KMS-11 (cell line): ENCODE data around the gene TRMT61A.

Experiments used
- H2AFZ ChIP-seq: fragments of 200-600 bp; sonication (generic); 2 replicates; pipeline ENCODE4 v1.6.1; 2016; ENCODE audit warnings: antibody characterized with exemption, mixed run types, low read depth
- H3K27ac ChIP-seq: fragments of 200-600 bp; sonication (generic); 2 replicates; pipeline ENCODE4 v1.6.1; 2016; ENCODE audit warnings: mild to moderate bottlenecking, mixed run types
- H3K27me3 ChIP-seq: fragments of 200-600 bp; sonication (generic); 2 replicates; pipeline ENCODE4 v1.6.1; 2017; ENCODE audit warnings: mild to moderate bottlenecking, low read depth, mixed run types, moderate library complexity; ENCODE audit not compliant: insufficient read depth
- H3K36me3 ChIP-seq: fragments of 200-600 bp; sonication (generic); 2 replicates; pipeline ENCODE4 v1.6.1; 2017; ENCODE audit warnings: mild to moderate bottlenecking, mixed run types; ENCODE audit not compliant: insufficient read depth
- H3K4me1 ChIP-seq: fragments of 200-600 bp; sonication (generic); 2 replicates; pipeline ENCODE4 v1.6.1; 2016; ENCODE audit warnings: mild to moderate bottlenecking, low read depth, mixed run types; ENCODE audit not compliant: poor library complexity, severe bottlenecking
- H3K4me2 ChIP-seq: fragments of 200-600 bp; sonication (generic); 2 replicates; pipeline ENCODE4 v1.7.0; 2016; ENCODE audit warnings: mild to moderate bottlenecking, mixed run types
- H3K4me3 ChIP-seq: fragments of 200-600 bp; sonication (generic); IDR thresholded peaks from 2 replicates; pipeline ENCODE4 v1.6.1; 2017; ENCODE audit warnings: low read depth, low read length, mixed read lengths; ENCODE audit not compliant: insufficient read depth
- H3K79me2 ChIP-seq: fragments of 200-600 bp; sonication (generic); 2 replicates; pipeline ENCODE4 v1.6.1; 2016; ENCODE audit warnings: low read depth, mixed run types; ENCODE audit not compliant: insufficient read depth
- H3K9ac ChIP-seq: fragments of 200-600 bp; sonication (generic); 2 replicates; pipeline ENCODE4 v1.6.1; 2016; ENCODE audit warnings: mild to moderate bottlenecking, mixed run types
- H4K20me1 ChIP-seq: fragments of 200-600 bp; sonication (generic); 2 replicates; pipeline ENCODE4 v1.6.1; 2016; ENCODE audit warnings: mild to moderate bottlenecking, mixed run types; ENCODE audit not compliant: insufficient read depth
- TF ChIP-seq, protein P1 (sequence below): fragments of 200-600 bp; sonication (generic); conservative IDR thresholded peaks from 2 replicates; pipeline ENCODE4 v1.6.1; 2017; ENCODE audit warnings: low read depth, mild to moderate bottlenecking, antibody characterized with exemption, low read length, moderate library complexity, mixed read lengths

TRMT61A gene

DNA sequence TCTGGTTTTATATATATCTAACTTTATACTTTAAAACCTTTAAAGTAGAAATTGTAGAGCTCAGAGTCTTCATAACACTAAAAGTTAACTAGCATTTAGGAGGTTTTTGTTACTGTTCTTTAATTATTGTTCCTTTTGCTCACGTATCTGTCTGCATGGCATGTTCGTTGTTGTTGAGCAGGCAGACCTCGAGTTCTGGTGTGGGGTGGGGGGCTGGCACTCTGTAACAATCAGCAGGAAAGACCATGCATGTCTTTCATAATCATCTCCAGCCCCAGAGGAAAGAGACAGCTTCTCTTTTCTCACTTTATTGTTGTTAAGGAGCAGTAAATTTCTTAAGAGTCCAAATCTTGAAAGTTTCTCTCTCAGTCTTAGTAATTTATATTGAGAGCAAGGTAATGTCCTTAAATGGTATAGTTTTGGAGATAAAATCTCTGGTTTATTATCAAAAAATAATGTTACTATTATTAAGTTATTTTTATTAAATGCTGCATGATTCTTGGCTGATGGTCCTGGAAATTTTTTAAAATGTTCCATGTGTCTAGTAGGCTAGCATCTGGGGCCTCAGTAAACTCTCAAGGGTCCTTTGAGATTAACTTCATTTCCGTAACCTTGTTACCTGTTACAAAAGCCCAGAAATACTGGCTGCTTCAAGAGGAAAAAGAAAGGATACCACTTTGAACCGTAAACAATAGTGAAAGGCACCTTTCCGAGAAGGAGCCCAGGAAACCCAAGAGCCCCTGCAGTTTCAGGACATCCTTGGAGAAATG is 36.7 kb upstream of the TRMT61A start:
- Histone ChIP-seq H3K79me2 (no peaks in the 10 kb centered on the region), H3K27ac (no peak overlapping the region), H3K4me3 (no peak overlapping the region), H4K20me1 (no peaks in the 10 kb centered on the region), H3K27me3 (no peaks in the 10 kb centered on the region), H3K36me3 (no peaks in the 10 kb centered on the region), H3K4me1 (no peaks in the 10 kb centered on the region), H2AFZ (no peak overlapping the region), H3K4me2 (no peak overlapping the region), H3K9ac (no peak overlapping the region)
- TF ChIP-seq, protein P1, sequence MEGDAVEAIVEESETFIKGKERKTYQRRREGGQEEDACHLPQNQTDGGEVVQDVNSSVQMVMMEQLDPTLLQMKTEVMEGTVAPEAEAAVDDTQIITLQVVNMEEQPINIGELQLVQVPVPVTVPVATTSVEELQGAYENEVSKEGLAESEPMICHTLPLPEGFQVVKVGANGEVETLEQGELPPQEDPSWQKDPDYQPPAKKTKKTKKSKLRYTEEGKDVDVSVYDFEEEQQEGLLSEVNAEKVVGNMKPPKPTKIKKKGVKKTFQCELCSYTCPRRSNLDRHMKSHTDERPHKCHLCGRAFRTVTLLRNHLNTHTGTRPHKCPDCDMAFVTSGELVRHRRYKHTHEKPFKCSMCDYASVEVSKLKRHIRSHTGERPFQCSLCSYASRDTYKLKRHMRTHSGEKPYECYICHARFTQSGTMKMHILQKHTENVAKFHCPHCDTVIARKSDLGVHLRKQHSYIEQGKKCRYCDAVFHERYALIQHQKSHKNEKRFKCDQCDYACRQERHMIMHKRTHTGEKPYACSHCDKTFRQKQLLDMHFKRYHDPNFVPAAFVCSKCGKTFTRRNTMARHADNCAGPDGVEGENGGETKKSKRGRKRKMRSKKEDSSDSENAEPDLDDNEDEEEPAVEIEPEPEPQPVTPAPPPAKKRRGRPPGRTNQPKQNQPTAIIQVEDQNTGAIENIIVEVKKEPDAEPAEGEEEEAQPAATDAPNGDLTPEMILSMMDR, result no peak

DNA sequence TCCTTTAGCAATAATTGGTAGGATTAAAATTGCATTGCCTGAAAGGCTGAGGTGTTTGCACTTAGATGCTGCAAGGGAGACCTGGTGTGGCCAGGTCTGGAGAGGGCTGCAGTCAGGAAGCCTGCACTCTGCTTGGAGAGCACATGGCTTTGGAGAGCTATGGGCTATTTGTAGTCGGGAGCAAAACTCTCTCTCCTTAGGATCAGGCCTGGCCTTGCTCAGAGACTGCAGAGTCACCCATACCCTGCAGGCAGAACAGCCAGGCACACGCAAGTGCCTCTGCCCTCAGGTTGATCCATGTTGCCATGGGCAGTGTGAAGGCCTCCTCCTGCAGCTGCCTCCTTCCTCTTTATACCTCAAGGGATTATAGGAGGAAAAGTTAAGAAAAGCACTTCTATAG is 33.1 kb upstream of the TRMT61A start:
- Histone ChIP-seq H3K9ac (no peak overlapping the region), H3K36me3 (no peaks in the 10 kb centered on the region), H4K20me1 (no peaks in the 10 kb centered on the region), H2AFZ (no peak overlapping the region), H3K4me1 (no peaks in the 10 kb centered on the region), H3K4me2 (no peak overlapping the region), H3K27ac (no peak overlapping the region), H3K27me3 (no peaks in the 10 kb centered on the region), H3K79me2 (no peaks in the 10 kb centered on the region), H3K4me3 (no peak overlapping the region)
- TF ChIP-seq, protein P1, result no peak

DNA sequence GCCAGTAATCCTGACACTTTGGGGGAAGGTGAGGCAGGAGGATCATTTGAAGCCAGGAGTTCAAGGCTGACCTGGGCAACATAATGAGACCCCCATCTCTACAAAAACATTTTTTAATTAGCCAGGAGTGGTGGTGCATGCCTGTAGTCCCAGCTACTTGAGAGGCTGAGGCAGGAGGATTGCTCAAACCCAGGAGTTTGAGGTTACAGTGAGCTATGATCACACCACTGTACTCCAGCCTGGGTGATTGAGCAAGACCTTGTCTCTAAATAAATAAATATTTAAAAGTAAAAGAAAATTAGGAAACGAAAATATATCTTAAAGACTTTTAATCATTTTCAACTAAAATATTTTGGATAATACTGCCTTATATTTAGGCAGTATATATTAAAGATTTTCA is 32.2 kb upstream of the TRMT61A start:
- H3K9ac ChIP-seq, result no peak overlapping the region
- H2AFZ ChIP-seq, result no peak overlapping the region
- TF ChIP-seq, protein P1, result no peak
- H3K4me1 ChIP-seq, result no peaks in the 10 kb centered on the region
- no peaks in the 10 kb centered on the region for H3K27me3 ChIP-seq
- no peak overlapping the region for H3K4me2 ChIP-seq
- no peak overlapping the region for H3K4me3 ChIP-seq
- H3K27ac ChIP-seq, result no peak overlapping the region
- no peaks in the 10 kb centered on the region for H4K20me1 ChIP-seq
- H3K36me3 ChIP-seq, result no peaks in the 10 kb centered on the region
- no peaks in the 10 kb centered on the region for H3K79me2 ChIP-seq

DNA sequence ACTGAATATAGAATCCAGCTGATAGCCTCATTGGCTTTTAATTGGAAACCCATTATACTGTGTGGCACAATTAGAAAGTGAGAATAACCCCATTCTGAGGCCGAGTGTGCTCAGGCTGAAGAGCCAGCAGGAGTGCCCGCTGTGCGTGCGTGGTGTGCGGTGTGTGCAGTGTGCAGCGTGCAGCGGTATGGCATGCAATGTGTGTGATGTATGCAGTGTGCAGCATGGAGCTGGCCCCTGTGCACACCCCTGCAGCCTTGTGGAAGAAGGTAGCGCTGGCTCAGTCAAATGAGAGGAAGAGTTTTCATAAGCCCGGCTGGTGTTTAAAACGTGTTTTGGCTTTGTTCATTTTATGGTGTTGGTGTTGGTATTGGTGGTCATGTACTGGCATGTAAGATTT is 29.3 kb upstream of the TRMT61A start:
- H3K27me3 ChIP-seq, result no peaks in the 10 kb centered on the region
- H3K9ac ChIP-seq, result no peak overlapping the region
- H3K4me2 ChIP-seq, result no peak overlapping the region
- no peak overlapping the region for H3K27ac ChIP-seq
- H4K20me1 ChIP-seq, result no peaks in the 10 kb centered on the region
- H3K4me1 ChIP-seq, result no peaks in the 10 kb centered on the region
- H3K4me3 ChIP-seq, result no peak overlapping the region
- no peaks in the 10 kb centered on the region for H3K79me2 ChIP-seq
- H3K36me3 ChIP-seq, result no peaks in the 10 kb centered on the region
- H2AFZ ChIP-seq, result no peak overlapping the region
- TF ChIP-seq, protein P1, result no peak
